ENCODE measurements around the gene FGF21. TPM values are rescaled to one million over a fixed set of nuclear protein-coding genes. Genes with fewer than 3 reads are reported as not detected.
A peak's percentile ranks its signal among the peaks of the same experiment; 100 is the strongest.

FGF21 gene
- total RNA-seq, 4 donors from 2014 or later = not detected

GRCh38 chr19:48749571-48750198 is 5.6 kb upstream of the FGF21 start:
- Histone ChIP-seq H3K9me3 (peaks cover 0 to 3% (median 0%) of the 10 kb centered on the region in 4 donors), H3K4me1 (peaks cover 20 to 32% (median 25%) of the 10 kb centered on the region in 4 donors), H3K4me3 (no peak overlapping the region), H3K27ac (replicated peaks in 1 of 4) (no peak overlapping the region), H3K27me3 (peaks cover 0 to 83% (median 32%) of the 10 kb centered on the region in 4 donors), H3K36me3 (peaks cover 0 to 23% (median 0%) of the 10 kb centered on the region in 4 donors)
- no peak for TF ChIP-seq POLR2AphosphoS5 (IDR thresholded peaks at IDR 0.05)
- TF ChIP-seq POLR2A (IDR thresholded peaks at IDR 0.05; ENCODE audit: low read depth) = no peak
- no peak for TF ChIP-seq CTCF (IDR thresholded peaks at IDR 0.05)
- no peak for TF ChIP-seq EP300 (IDR thresholded peaks at IDR 0.05)
- intact Hi-C loops (cut with DNase I) = no loop called here
- WGBS = 78% methylated on average over 4 of the region's 4 CpGs
- no peak for DNase-seq (ENCODE audit: extremely low spot score)

- Histone ChIP-seq H3K36me3 (peaks cover 0 to 23% (median 0%) of the 10 kb centered on the region in 4 donors), H3K4me3 (no peak overlapping the region), H3K27ac (replicated peaks in 1 of 4) (no peak overlapping the region), H3K4me1 (peaks cover 20 to 32% (median 25%) of the 10 kb centered on the region in 4 donors), H3K9me3 (peaks cover 0 to 3% (median 0%) of the 10 kb centered on the region in 4 donors), H3K27me3 (peaks cover 0 to 85% (median 32%) of the 10 kb centered on the region in 4 donors)
- intact Hi-C loops (cut with DNase I) = no loop called here
- TF ChIP-seq POLR2AphosphoS5 (IDR thresholded peaks at IDR 0.05) (no peak), CTCF (IDR thresholded peaks at IDR 0.05) (no peak), POLR2A (IDR thresholded peaks at IDR 0.05; ENCODE audit: low read depth) (no peak), EP300 (IDR thresholded peaks at IDR 0.05) (no peak)
- 100% methylated on average over 13 of the region's 31 CpGs for WGBS
- DNase-seq (ENCODE audit: extremely low spot score) = no peak
Observed at GRCh38 chr19:48750351-48750750, 5.0 kb upstream of the FGF21 start.

- peaks cover 0 to 23% (median 0%) of the 10 kb centered on the region in 4 donors for H3K36me3 ChIP-seq
- peaks cover 20 to 32% (median 25%) of the 10 kb centered on the region in 4 donors for H3K4me1 ChIP-seq
- peak overlapping the region in 2 of 4 donors; percentile 48 to 60 for H3K4me3 ChIP-seq
- peaks cover 0 to 85% (median 32%) of the 10 kb centered on the region in 4 donors for H3K27me3 ChIP-seq
- TF ChIP-seq EP300 (IDR thresholded peaks at IDR 0.05) (no peak), POLR2A (IDR thresholded peaks at IDR 0.05; ENCODE audit: low read depth) (no peak), POLR2AphosphoS5 (IDR thresholded peaks at IDR 0.05) (no peak), CTCF (IDR thresholded peaks at IDR 0.05) (no peak)
- WGBS = 87% methylated on average over 29 of the region's 29 CpGs
- DNase-seq (ENCODE audit: extremely low spot score) = no peak
- no peaks in the 10 kb centered on the region for H3K9me3 ChIP-seq
- H3K27ac ChIP-seq (replicated peaks in 1 of 4) = no peak overlapping the region
- intact Hi-C loops (cut with DNase I) = no loop called here
Observed at GRCh38 chr19:48750771-48751504, 4.4 kb upstream of the FGF21 start.

GRCh38 chr19:48751845-48752495 is 3.4 kb upstream of the FGF21 start:
- peaks cover 0 to 23% (median 0%) of the 10 kb centered on the region in 4 donors for H3K36me3 ChIP-seq
- DNase-seq (ENCODE audit: extremely low spot score) = no peak
- WGBS = 40% methylated on average over 19 of the region's 20 CpGs
- peak overlapping the region; percentile 38 to 60 (median 48) for H3K4me3 ChIP-seq
- peaks cover 0 to 79% (median 28%) of the 10 kb centered on the region in 4 donors for H3K27me3 ChIP-seq
- intact Hi-C loops (cut with DNase I) = no loop called here
- no peaks in the 10 kb centered on the region for H3K9me3 ChIP-seq
- H3K4me1 ChIP-seq = peaks cover 15 to 26% (median 21%) of the 10 kb centered on the region in 4 donors
- no peak for TF ChIP-seq POLR2A (IDR thresholded peaks at IDR 0.05; ENCODE audit: low read depth)
- no peak for TF ChIP-seq CTCF (IDR thresholded peaks at IDR 0.05)
- no peak for TF ChIP-seq EP300 (IDR thresholded peaks at IDR 0.05)
- TF ChIP-seq POLR2AphosphoS5 (IDR thresholded peaks at IDR 0.05) = no peak
- peak overlapping the region in 3 of 4 donors; percentile 30 to 61 (median 51) for H3K27ac ChIP-seq (replicated peaks in 1 of 4)

All from esophagus muscularis mucosa (tissue), 4 donors.